SJSA1 (cell line): ENCODE data around the gene SUMO2. TPM values are rescaled to one million over a fixed set of nuclear protein-coding genes. Genes with fewer than 3 reads are reported as not detected.

Experiments
- total RNA-seq: library from RNA; depleted of rRNA; stranded (reverse); fragments of >200 nt; shearing (Covaris generic); gene quantifications from 2 replicates; pipeline ENCODE4 v1.2.3, GENCODE V29; 2014; rRNA removed

The SUMO2 gene
- total RNA-seq, 1 experiment from 2014 or later: 212 TPM

Other genes with a start within 250 kb of the SUMO2 start
- gene OTOP3, start 247.1 kb downstream of the SUMO2 start, total RNA-seq: not detected in 2 replicates
- 0.16 TPM in 1 of 2 replicates, not detected in the other for gene HID1, start 210.2 kb downstream of the SUMO2 start, total RNA-seq
- 9.6 and 14.7 TPM in 2 replicates for gene CDR2L, start 195.3 kb downstream of the SUMO2 start, total RNA-seq
- 154 and 186 TPM in 2 replicates for gene MRPL58, start 170.3 kb downstream of the SUMO2 start, total RNA-seq
- 601 and 1,079 TPM in 2 replicates for gene ATP5PD, start 136.0 kb downstream of the SUMO2 start, total RNA-seq
- gene KCTD2, start 135.7 kb downstream of the SUMO2 start, total RNA-seq: 24.4 and 28.6 TPM in 2 replicates
- 0.50 and 0.71 TPM in 2 replicates for gene SLC16A5, start 95.0 kb downstream of the SUMO2 start, total RNA-seq
- gene ARMC7, start 73.0 kb downstream of the SUMO2 start, total RNA-seq: 5.3 and 6.6 TPM in 2 replicates
- gene NT5C, start 51.2 kb downstream of the SUMO2 start, total RNA-seq: 130 and 136 TPM in 2 replicates
- gene JPT1, start 28.4 kb downstream of the SUMO2 start, total RNA-seq: 340 and 870 TPM in 2 replicates
- 75.1 and 110 TPM in 2 replicates for gene NUP85, start 22.7 kb upstream of the SUMO2 start, total RNA-seq
- 13.1 and 13.8 TPM in 2 replicates for gene GGA3, start 78.6 kb upstream of the SUMO2 start, total RNA-seq
- gene MRPS7, start 78.9 kb upstream of the SUMO2 start, total RNA-seq: 91.5 and 113 TPM in 2 replicates
- gene MIF4GD, start 88.3 kb upstream of the SUMO2 start, total RNA-seq: 8.5 and 10.7 TPM in 2 replicates
- 8.5 and 21.7 TPM in 2 replicates for gene SLC25A19, start 106.5 kb upstream of the SUMO2 start, total RNA-seq
- 200 and 449 TPM in 2 replicates for gene GRB2, start 222.7 kb upstream of the SUMO2 start, total RNA-seq